Trophoblast cell (in vitro differentiated cells and primary cell): ENCODE data around the gene PAX5.

Source experiments
- DNase-seq, 2 donors: peaks; one replicate each; pipeline ENCODE4 v3.0.0-alpha.2; 2016
- H2AFZ ChIP-seq: 2 replicates; pipeline ENCODE4 v1.6.1; 2013; ENCODE audit warnings: low read length, moderate library complexity, mild to moderate bottlenecking; ENCODE audit not compliant: insufficient read depth, poor library complexity
- H2AK5ac ChIP-seq: 2 replicates; pipeline ENCODE4 v1.6.1; 2013; ENCODE audit warnings: mild to moderate bottlenecking, low read length
- H2BK120ac ChIP-seq: 2 replicates; pipeline ENCODE4 v1.6.1; 2013; ENCODE audit warnings: low read length, mild to moderate bottlenecking, moderate library complexity; ENCODE audit not compliant: insufficient read depth, poor library complexity
- H2BK12ac ChIP-seq: 2 replicates; pipeline ENCODE4 v1.6.1; 2013; ENCODE audit warnings: mild to moderate bottlenecking, low read length, moderate library complexity
- H2BK5ac ChIP-seq: 2 replicates; pipeline ENCODE4 v1.6.1; 2013; ENCODE audit warnings: low read length, low read depth, moderate library complexity, mild to moderate bottlenecking; ENCODE audit not compliant: poor library complexity
- H3K14ac ChIP-seq: 2 replicates; pipeline ENCODE4 v1.6.1; 2013; ENCODE audit warnings: mild to moderate bottlenecking, low read length
- H3K18ac ChIP-seq: 2 replicates; pipeline ENCODE4 v1.6.1; 2013; ENCODE audit warnings: mild to moderate bottlenecking, low read length
- H3K23ac ChIP-seq: 2 replicates; pipeline ENCODE4 v1.6.1; 2013; ENCODE audit warnings: low read length
- H3K27ac ChIP-seq: 2 replicates; pipeline ENCODE4 v1.5.1; 2013; ENCODE audit warnings: low read depth, mild to moderate bottlenecking, inconsistent platforms, low read length, moderate library complexity
- H3K27me3 ChIP-seq: 2 replicates; pipeline ENCODE4 v1.6.1; 2013; ENCODE audit warnings: inconsistent platforms, mild to moderate bottlenecking, low read length, moderate library complexity; ENCODE audit not compliant: insufficient read depth
- H3K36me3 ChIP-seq, 2 experiments: 1 replicate in 1 of 2; 2 replicates in 1 of 2; pipeline ENCODE4 v1.6.1; 2013; ENCODE audit warnings: low read length in 2 of 2, mild to moderate bottlenecking in 2 of 2, moderate library complexity in 1 of 2; ENCODE audit not compliant: insufficient read depth in 2 of 2, control insufficient read depth in 1 of 2
- H3K4ac ChIP-seq: 2 replicates; pipeline ENCODE4 v1.6.1; 2013; ENCODE audit warnings: low read depth, mild to moderate bottlenecking, low read length, moderate library complexity
- H3K4me1 ChIP-seq, 2 experiments: 1 replicate in 1 of 2; 2 replicates in 1 of 2; pipeline ENCODE4 v1.6.1; 2013; ENCODE audit warnings: low read length in 2 of 2, mild to moderate bottlenecking in 2 of 2, moderate library complexity in 1 of 2; ENCODE audit not compliant: insufficient read depth in 2 of 2, control insufficient read depth in 1 of 2
- H3K4me2 ChIP-seq: 2 replicates; pipeline ENCODE4 v1.6.1; 2013; ENCODE audit warnings: inconsistent platforms, mild to moderate bottlenecking, low read length, moderate library complexity
- H3K4me3 ChIP-seq: 2 replicates; pipeline ENCODE4 v1.5.1; 2013; ENCODE audit warnings: mild to moderate bottlenecking, low read depth, low read length, inconsistent platforms
- H3K79me1 ChIP-seq: one replicate; pipeline ENCODE4 v1.6.1; 2013; ENCODE audit warnings: low read length
- H3K79me2 ChIP-seq: 2 replicates; pipeline ENCODE4 v1.6.1; 2013; ENCODE audit warnings: low read length, mild to moderate bottlenecking; ENCODE audit not compliant: control insufficient read depth, insufficient read depth, poor library complexity
- H3K9ac ChIP-seq: 2 replicates; pipeline ENCODE4 v1.6.1; 2013; ENCODE audit warnings: mild to moderate bottlenecking, low read length
- H3K9me3 ChIP-seq: 2 replicates; pipeline ENCODE4 v1.6.1; 2013; ENCODE audit warnings: low read depth, mild to moderate bottlenecking, control low read depth, inconsistent platforms, low read length; ENCODE audit not compliant: insufficient read depth
- H4K12ac ChIP-seq: 2 replicates; pipeline ENCODE4 v1.6.1; 2013; ENCODE audit warnings: low read depth, mild to moderate bottlenecking, low read length, moderate library complexity
- H4K8ac ChIP-seq: 2 replicates; pipeline ENCODE4 v1.6.1; 2013; ENCODE audit warnings: low read depth, mild to moderate bottlenecking, low read length, moderate library complexity
- H4K91ac ChIP-seq: one replicate; pipeline ENCODE4 v1.6.1; 2013; ENCODE audit warnings: low read depth, mild to moderate bottlenecking, low read length, moderate library complexity
- WGBS: extraction: QIAGEN DNeasy Blood & Tissue Kit; methylation state at CpG from one replicate; pipeline ENCODE4 v1.1.7; 2013; ENCODE audit warnings: missing lambda C conversion rate; ENCODE audit not compliant: insufficient read length, insufficient coverage; ENCODE audit errors: extremely low coverage; 5-methylcytosine and 5-hydroxymethylcytosine counted together

The PAX5 gene

GRCh38 chr9:36867241-36867640, 166.8 kb downstream of the PAX5 start:
- Histone ChIP-seq H3K79me1 (no peaks in the 10 kb centered on the region), H4K8ac (no peak overlapping the region), H3K27ac (no peak overlapping the region), H4K91ac (no peak overlapping the region), H3K9ac (no peak overlapping the region), H3K9me3 (peaks cover 5% of the 10 kb centered on the region), H3K4ac (no peak overlapping the region), H2BK12ac (no peak overlapping the region), H3K27me3 (no peaks in the 10 kb centered on the region), H2AK5ac (no peak overlapping the region), H3K79me2 (no peaks in the 10 kb centered on the region), H2BK120ac (no peak overlapping the region), H3K4me1 (no peaks in the 10 kb centered on the region), H3K36me3 (no peaks in the 10 kb centered on the region), H2BK5ac (no peak overlapping the region), H4K12ac (no peak overlapping the region), H3K4me3 (no peak overlapping the region), H3K18ac (no peak overlapping the region), H2AFZ (no peak overlapping the region), H3K14ac (no peak overlapping the region), H3K4me2 (no peak overlapping the region), H3K23ac (no peak overlapping the region)
- no peak for DNase-seq
- WGBS, result no CpG with 5 or more reads among the region's 8 CpGs

GRCh38 chr9:36866840-36867239, 167.2 kb downstream of the PAX5 start:
- H3K79me2 ChIP-seq, result no peaks in the 10 kb centered on the region
- H4K91ac ChIP-seq, result no peak overlapping the region
- H3K4me2 ChIP-seq, result no peak overlapping the region
- no peaks in the 10 kb centered on the region for H3K36me3 ChIP-seq
- no peak overlapping the region for H4K8ac ChIP-seq
- H2BK5ac ChIP-seq, result no peak overlapping the region
- no peak overlapping the region for H4K12ac ChIP-seq
- no peak overlapping the region for H3K9ac ChIP-seq
- H2BK12ac ChIP-seq, result no peak overlapping the region
- WGBS, result no CpG with 5 or more reads among the region's 7 CpGs
- no peak for DNase-seq
- no peaks in the 10 kb centered on the region for H3K79me1 ChIP-seq
- H2AFZ ChIP-seq, result no peak overlapping the region
- H3K18ac ChIP-seq, result no peak overlapping the region
- no peak overlapping the region for H3K23ac ChIP-seq
- H3K14ac ChIP-seq, result no peak overlapping the region
- no peaks in the 10 kb centered on the region for H3K4me1 ChIP-seq
- no peak overlapping the region for H3K27ac ChIP-seq
- H3K9me3 ChIP-seq, result peaks cover 5% of the 10 kb centered on the region
- no peak overlapping the region for H2BK120ac ChIP-seq
- H3K4ac ChIP-seq, result no peak overlapping the region
- H3K4me3 ChIP-seq, result no peak overlapping the region
- no peak overlapping the region for H2AK5ac ChIP-seq
- no peaks in the 10 kb centered on the region for H3K27me3 ChIP-seq

GRCh38 chr9:36865731-36866635, 168.1 kb downstream of the PAX5 start:
- Histone ChIP-seq H4K12ac (no peak overlapping the region), H4K8ac (no peak overlapping the region), H2AFZ (no peak overlapping the region), H3K4ac (no peak overlapping the region), H3K4me1 (no peaks in the 10 kb centered on the region), H3K9me3 (peaks cover 4% of the 10 kb centered on the region), H3K79me2 (no peaks in the 10 kb centered on the region), H2BK120ac (no peak overlapping the region), H3K36me3 (no peaks in the 10 kb centered on the region), H3K23ac (no peak overlapping the region), H4K91ac (no peak overlapping the region), H3K27ac (no peak overlapping the region), H2AK5ac (no peak overlapping the region), H3K18ac (no peak overlapping the region), H3K4me3 (no peak overlapping the region), H3K4me2 (no peak overlapping the region), H3K79me1 (no peaks in the 10 kb centered on the region), H2BK5ac (no peak overlapping the region), H3K27me3 (no peaks in the 10 kb centered on the region), H2BK12ac (no peak overlapping the region), H3K14ac (no peak overlapping the region), H3K9ac (no peak overlapping the region)
- no CpG with 5 or more reads among the region's 20 CpGs for WGBS
- DNase-seq, result no peak

- Histone ChIP-seq H4K12ac (no peak overlapping the region), H4K91ac (no peak overlapping the region)
- WGBS, result no CpG with 5 or more reads among the region's 31 CpGs
These were observed 169.3 kb downstream of the PAX5 start for GRCh38 chr9:36864491-36865410.

More at GRCh38 chr9:36864491-36865410, 169.3 kb downstream of the PAX5 start:
- H2AFZ ChIP-seq, result no peak overlapping the region
- H2BK5ac ChIP-seq, result no peak overlapping the region
- H3K4me1 ChIP-seq, result no peaks in the 10 kb centered on the region
- H3K4me2 ChIP-seq, result no peak overlapping the region
- H3K9me3 ChIP-seq, result peaks cover 3% of the 10 kb centered on the region
- H4K8ac ChIP-seq, result no peak overlapping the region
- no peaks in the 10 kb centered on the region for H3K79me1 ChIP-seq
- no peak overlapping the region for H3K23ac ChIP-seq
- H3K18ac ChIP-seq, result no peak overlapping the region
- no peak for DNase-seq
- H3K27ac ChIP-seq, result no peak overlapping the region
- no peak overlapping the region for H3K4me3 ChIP-seq
- no peak overlapping the region for H3K4ac ChIP-seq
- no peaks in the 10 kb centered on the region for H3K79me2 ChIP-seq
- H3K9ac ChIP-seq, result no peak overlapping the region
- no peak overlapping the region for H2AK5ac ChIP-seq
- no peak overlapping the region for H2BK12ac ChIP-seq
- H3K36me3 ChIP-seq, result no peaks in the 10 kb centered on the region
- no peak overlapping the region for H2BK120ac ChIP-seq
- no peaks in the 10 kb centered on the region for H3K27me3 ChIP-seq
- no peak overlapping the region for H3K14ac ChIP-seq
